ENCODE measurements around the gene NMRK1. TPM values are rescaled to one million over a fixed set of nuclear protein-coding genes. Genes with fewer than 3 reads are reported as not detected.

The NMRK1 gene
- total RNA-seq, 4 donors from 2014 or later = 13.6 to 42.6 (median 24.0) TPM

- DNase-seq (ENCODE audit: low spot score) = no peak
These were observed 24.8 kb upstream of the NMRK1 start for GRCh38 chr9:75112789-75113188.

GRCh38 chr9:75111019-75111622 lies 23.2 kb upstream of the NMRK1 start:
- TF ChIP-seq CTCF (IDR thresholded peaks at IDR 0.05) = no peak
- DNase-seq (ENCODE audit: low spot score) (no peak), ATAC-seq (ENCODE audit: low FRiP score) (no peak)

More at GRCh38 chr9:75112789-75113188, 24.8 kb upstream of the NMRK1 start:
- no peak for TF ChIP-seq CTCF (IDR thresholded peaks at IDR 0.05)
- ATAC-seq (ENCODE audit: low FRiP score) = no peak

- ATAC-seq (ENCODE audit: low FRiP score) (peak; percentile 42), DNase-seq (ENCODE audit: low spot score) (no peak)
- TF ChIP-seq CTCF (IDR thresholded peaks at IDR 0.05) = no peak
These were observed 21.4 kb upstream of the NMRK1 start for GRCh38 chr9:75109210-75109839.

DNA sequence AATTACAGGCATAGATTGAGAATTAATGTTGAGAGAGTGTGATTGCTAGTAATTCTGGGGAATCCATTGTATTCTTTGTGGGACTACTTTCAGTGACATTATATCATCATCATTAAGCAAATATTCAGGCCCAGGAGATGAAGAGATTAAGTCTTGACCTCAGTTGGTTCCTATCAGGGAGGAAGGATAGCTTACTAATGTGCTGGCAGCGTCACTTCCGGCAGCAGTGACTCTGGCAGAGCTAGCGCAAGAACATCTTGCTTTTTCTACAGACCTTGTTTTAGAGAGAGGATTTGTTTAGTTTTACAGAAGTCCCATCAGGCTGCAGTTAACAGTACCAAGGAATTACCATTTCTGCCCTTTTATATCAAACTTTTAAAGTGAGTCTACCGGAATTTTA lies 20.6 kb upstream of the NMRK1 start:
- TF ChIP-seq CTCF (IDR thresholded peaks at IDR 0.05) = no peak
- ATAC-seq (ENCODE audit: low FRiP score) (no peak), DNase-seq (ENCODE audit: low spot score) (no peak)

- ATAC-seq (ENCODE audit: low FRiP score) (no peak), DNase-seq (ENCODE audit: low spot score) (no peak)
- no peak for TF ChIP-seq CTCF (IDR thresholded peaks at IDR 0.05)
These were observed 18.9 kb upstream of the NMRK1 start for GRCh38 chr9:75106857-75107256.

DNA sequence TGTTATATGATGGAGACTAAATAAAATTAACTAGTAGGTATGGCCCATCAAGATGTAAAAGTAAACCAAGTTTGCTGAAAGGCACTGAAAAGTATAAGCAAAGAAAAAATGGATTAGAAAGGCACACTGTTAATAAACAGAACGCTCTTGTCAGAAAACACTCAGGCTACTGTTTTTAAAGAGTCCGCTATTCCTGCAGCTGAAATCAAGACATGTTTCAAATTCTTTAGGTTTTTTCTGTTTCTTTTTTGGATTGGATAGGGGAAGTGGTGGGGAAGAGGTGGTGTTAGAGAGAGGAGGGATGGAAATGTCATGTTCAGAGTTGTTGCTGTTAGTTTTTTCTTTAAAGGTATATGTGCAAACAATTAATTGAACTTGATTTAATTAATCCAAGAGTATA lies 17.9 kb upstream of the NMRK1 start:
- no peak for TF ChIP-seq CTCF (IDR thresholded peaks at IDR 0.05)
- no peak for ATAC-seq (ENCODE audit: low FRiP score)
- no peak for DNase-seq (ENCODE audit: low spot score)

GRCh38 chr9:75105019-75105540 lies 17.1 kb upstream of the NMRK1 start:
- ATAC-seq (ENCODE audit: low FRiP score) (no peak), DNase-seq (ENCODE audit: low spot score) (no peak)
- TF ChIP-seq CTCF (IDR thresholded peaks at IDR 0.05) = no peak

All from omental fat pad (tissue), 4 donors.